Muscle of back (tissue), 11 donors: Measurements from ENCODE around the gene KLHL11. TPM values are rescaled to one million over a fixed set of nuclear protein-coding genes. Genes with fewer than 3 reads are reported as not detected.
"Not testable (repeated sequence)": the region's sequence is repeated elsewhere in the genome, so short reads cannot be mapped to it uniquely, and the experiment has no call there.

Experiments
- DNase-seq, 3 donors: peaks; one replicate each; pipeline versions ENCODE4 v3.0.0 to v3.0.0-alpha.2; 2013
- polyA plus RNA-seq, 10 donors: library from polyadenylated mRNA; unstranded; fragments of 120-200 nt; gene quantifications; one replicate each; pipeline ENCODE4 v1.2.1, GENCODE V29; 2013; ENCODE audit not compliant: insufficient read length in 10 of 10

KLHL11 gene
- polyA plus RNA-seq, 10 donors, result 4.4 to 6.4 (median 5.6) TPM

- not testable (repeated sequence) for DNase-seq
These were observed 25.8 kb downstream of the KLHL11 start for GRCh38 chr17:41839448-41839847.

GRCh38 chr17:41837761-41838538 lies 27.3 kb downstream of the KLHL11 start, which contains the start of gene KLHL10:
KLHL10 (plus strand) TSS chr17:41837825; CDS start chr17:41837933, 108 bp downstream.
- DNase-seq, result no peak

GRCh38 chr17:41836550-41837196 lies 28.6 kb downstream of the KLHL11 start:
- no peak for DNase-seq

- peak; percentile 43 to 86 (median 67) for DNase-seq
These were observed 29.2 kb downstream of the KLHL11 start, which contains the start of gene NT5C3B for GRCh38 chr17:41835800-41836549. NT5C3B (minus strand) TSS chr17:41836232; CDS start chr17:41836193, 39 bp downstream.

GRCh38 chr17:41835214-41835799 lies 29.9 kb downstream of the KLHL11 start:
- no peak for DNase-seq

GRCh38 chr17:41829961-41830360 lies 35.3 kb downstream of the KLHL11 start:
- not testable (repeated sequence) for DNase-seq

- no peak for DNase-seq
These were observed 39.9 kb downstream of the KLHL11 start for GRCh38 chr17:41825175-41825845.

- no peak for DNase-seq
These were observed 41.1 kb downstream of the KLHL11 start for GRCh38 chr17:41824086-41824485.

GRCh38 chr17:41823580-41823979 lies 41.6 kb downstream of the KLHL11 start:
- no peak for DNase-seq

- DNase-seq, result no peak
These were observed 42.1 kb downstream of the KLHL11 start for GRCh38 chr17:41823141-41823524.

GRCh38 chr17:41822216-41823140 lies 42.7 kb downstream of the KLHL11 start:
- DNase-seq, result no peak

GRCh38 chr17:41821776-41822175 lies 43.4 kb downstream of the KLHL11 start:
- no peak for DNase-seq

GRCh38 chr17:41818024-41818423 lies 47.2 kb downstream of the KLHL11 start:
- DNase-seq, result no peak

GRCh38 chr17:41816637-41817320 lies 48.4 kb downstream of the KLHL11 start:
- no peak for DNase-seq

GRCh38 chr17:41814195-41814594 lies 51.0 kb downstream of the KLHL11 start:
- no peak for DNase-seq

GRCh38 chr17:41813699-41814124 lies 51.5 kb downstream of the KLHL11 start:
- DNase-seq, result no peak

GRCh38 chr17:41813152-41813680 lies 52.0 kb downstream of the KLHL11 start:
- peak in 1 of 3 donors; percentile 43 for DNase-seq

GRCh38 chr17:41812381-41813151 lies 52.7 kb downstream of the KLHL11 start, which contains the start of gene FKBP10:
FKBP10 (plus strand) TSS chr17:41813004; CDS start chr17:41813035, 31 bp downstream.
- DNase-seq, result peak; percentile 92 to 97 (median 93)
